DND-41 (cell line): ENCODE measurements around the gene LSM7.

Experiments
- ATAC-seq: fragments of 200-7000 bp; cut with Tn5 transposase; 3 replicates; pipeline ENCODE4 v1.9.1; 2021; ENCODE audit warnings: low read depth; ENCODE audit not compliant: insufficient read depth
- DNase-seq: peaks from one replicate; pipeline ENCODE4 v3.0.0-alpha.2; 2020
- H2AFZ ChIP-seq: 2 replicates; pipeline ENCODE4 v1.6.0; 2012; ENCODE audit warnings: low read depth, low read length
- H3K27ac ChIP-seq: 2 replicates; pipeline ENCODE4 v1.5.1; 2012; ENCODE audit warnings: low read length, inconsistent platforms
- H3K27me3 ChIP-seq: fragments of 200-600 bp; sonication (generic); 2 replicates; pipeline ENCODE4 v1.6.0; 2012; ENCODE audit warnings: low read length, mild to moderate bottlenecking, inconsistent platforms; ENCODE audit not compliant: insufficient read depth, poor library complexity
- H3K36me3 ChIP-seq: 2 replicates; pipeline ENCODE4 v1.5.1; 2012; ENCODE audit warnings: low read length, inconsistent platforms; ENCODE audit not compliant: insufficient read depth
- H3K4me1 ChIP-seq: 2 replicates; pipeline ENCODE4 v1.5.1; 2012; ENCODE audit warnings: mild to moderate bottlenecking, low read length; ENCODE audit not compliant: insufficient read depth
- H3K4me2 ChIP-seq: 2 replicates; pipeline ENCODE4 v1.6.0; 2012; ENCODE audit warnings: mild to moderate bottlenecking, moderate library complexity, low read length, inconsistent platforms; ENCODE audit not compliant: insufficient read depth
- H3K4me3 ChIP-seq, 2 experiments: fragments of 200-600 bp in 1 of 2; shearing (Covaris generic) in 1 of 2; 2 replicates each; pipeline ENCODE4 v1.5.1; 2012 to 2016; ENCODE audit warnings: inconsistent platforms in 2 of 2, low read length in 2 of 2, mild to moderate bottlenecking in 2 of 2, low read depth in 1 of 2, moderate library complexity in 1 of 2
- H3K79me2 ChIP-seq: 2 replicates; pipeline ENCODE4 v1.6.0; 2012; ENCODE audit warnings: low read length, inconsistent platforms; ENCODE audit not compliant: insufficient read depth
- H3K9ac ChIP-seq: 2 replicates; pipeline ENCODE4 v1.6.0; 2012; ENCODE audit warnings: low read depth, mild to moderate bottlenecking, inconsistent platforms, low read length, moderate library complexity
- H3K9me3 ChIP-seq: 2 replicates; pipeline ENCODE4 v1.5.1; 2012; ENCODE audit warnings: low read length, moderate library complexity, mild to moderate bottlenecking, inconsistent platforms; ENCODE audit not compliant: insufficient read depth, severe bottlenecking
- H4K20me1 ChIP-seq: 2 replicates; pipeline ENCODE4 v1.6.0; 2012; ENCODE audit warnings: low read length; ENCODE audit not compliant: insufficient read depth
- EZH2 ChIP-seq: IDR thresholded peaks from 3 replicates; pipeline ENCODE4 v1.6.1; 2012; ENCODE audit warnings: borderline replicate concordance, low read depth, mild to moderate bottlenecking, moderate library complexity, low read length, inconsistent platforms; ENCODE audit not compliant: severe bottlenecking
- TF ChIP-seq, protein P1 (sequence below): IDR thresholded peaks from 2 replicates; pipeline ENCODE4 v1.5.1; 2012; ENCODE audit warnings: borderline replicate concordance, low read length, moderate library complexity, mild to moderate bottlenecking; ENCODE audit not compliant: poor library complexity, severe bottlenecking; ENCODE audit errors: extremely low read depth

LSM7 gene

GRCh38 chr19:2342656-2343288, 14.4 kb upstream of the LSM7 start:
- no peak overlapping the region for H2AFZ ChIP-seq
- ATAC-seq (no peak), DNase-seq (no peak)
- H3K4me3 ChIP-seq, result no peak overlapping the region
- peaks cover 16% of the 10 kb centered on the region for H3K79me2 ChIP-seq
- no peaks in the 10 kb centered on the region for H3K9me3 ChIP-seq
- TF ChIP-seq, protein P1, sequence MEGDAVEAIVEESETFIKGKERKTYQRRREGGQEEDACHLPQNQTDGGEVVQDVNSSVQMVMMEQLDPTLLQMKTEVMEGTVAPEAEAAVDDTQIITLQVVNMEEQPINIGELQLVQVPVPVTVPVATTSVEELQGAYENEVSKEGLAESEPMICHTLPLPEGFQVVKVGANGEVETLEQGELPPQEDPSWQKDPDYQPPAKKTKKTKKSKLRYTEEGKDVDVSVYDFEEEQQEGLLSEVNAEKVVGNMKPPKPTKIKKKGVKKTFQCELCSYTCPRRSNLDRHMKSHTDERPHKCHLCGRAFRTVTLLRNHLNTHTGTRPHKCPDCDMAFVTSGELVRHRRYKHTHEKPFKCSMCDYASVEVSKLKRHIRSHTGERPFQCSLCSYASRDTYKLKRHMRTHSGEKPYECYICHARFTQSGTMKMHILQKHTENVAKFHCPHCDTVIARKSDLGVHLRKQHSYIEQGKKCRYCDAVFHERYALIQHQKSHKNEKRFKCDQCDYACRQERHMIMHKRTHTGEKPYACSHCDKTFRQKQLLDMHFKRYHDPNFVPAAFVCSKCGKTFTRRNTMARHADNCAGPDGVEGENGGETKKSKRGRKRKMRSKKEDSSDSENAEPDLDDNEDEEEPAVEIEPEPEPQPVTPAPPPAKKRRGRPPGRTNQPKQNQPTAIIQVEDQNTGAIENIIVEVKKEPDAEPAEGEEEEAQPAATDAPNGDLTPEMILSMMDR, result no peak
- no peak for TF ChIP-seq EZH2
- no peak overlapping the region for H3K9ac ChIP-seq
- H3K4me2 ChIP-seq, result no peak overlapping the region
- H3K4me1 ChIP-seq, result no peaks in the 10 kb centered on the region
- peaks cover 32% of the 10 kb centered on the region for H4K20me1 ChIP-seq
- no peak overlapping the region for H3K27ac ChIP-seq
- H3K36me3 ChIP-seq, result peaks cover 81% of the 10 kb centered on the region
- H3K27me3 ChIP-seq, result no peaks in the 10 kb centered on the region

GRCh38 chr19:2341982-2342381, 13.6 kb upstream of the LSM7 start:
- H3K36me3 ChIP-seq, result peaks cover 85% of the 10 kb centered on the region
- ATAC-seq (no peak), DNase-seq (no peak)
- H3K9ac ChIP-seq, result no peak overlapping the region
- no peaks in the 10 kb centered on the region for H3K4me1 ChIP-seq
- no peaks in the 10 kb centered on the region for H3K9me3 ChIP-seq
- no peak overlapping the region for H3K4me2 ChIP-seq
- H2AFZ ChIP-seq, result no peak overlapping the region
- H3K4me3 ChIP-seq, result no peak overlapping the region
- no peaks in the 10 kb centered on the region for H3K27me3 ChIP-seq
- TF ChIP-seq EZH2, result no peak
- TF ChIP-seq, protein P1, result no peak
- H3K27ac ChIP-seq, result no peak overlapping the region
- H4K20me1 ChIP-seq, result peaks cover 39% of the 10 kb centered on the region
- H3K79me2 ChIP-seq, result peaks cover 24% of the 10 kb centered on the region

DNA sequence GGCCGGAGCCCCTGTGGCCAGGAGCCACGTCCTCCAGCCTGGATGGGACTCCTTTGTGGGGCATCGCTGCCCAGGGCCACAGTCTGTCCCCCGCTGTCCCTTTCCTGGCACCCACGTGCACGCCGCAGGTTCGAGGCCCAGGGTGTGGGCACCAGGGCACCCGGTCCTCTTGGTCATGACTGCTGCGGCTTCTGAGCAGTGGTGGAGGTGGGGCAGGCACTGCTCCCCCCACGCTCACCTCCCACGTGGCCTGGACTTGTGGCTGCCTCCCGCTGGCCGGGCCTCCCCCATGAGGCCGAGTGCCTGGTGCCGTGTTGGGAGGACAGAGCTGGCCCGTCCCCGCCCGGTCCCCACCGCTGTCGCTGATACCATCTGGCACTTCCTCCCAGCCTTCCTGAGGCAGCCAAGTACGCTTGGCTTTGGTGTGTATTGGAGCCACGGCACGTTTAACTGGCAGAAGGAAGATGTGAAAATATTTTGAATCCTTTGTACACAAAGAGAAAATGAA, 12.9 kb upstream of the LSM7 start:
- ATAC-seq (no peak), DNase-seq (no peak)
- Histone ChIP-seq H3K36me3 (peaks cover 87% of the 10 kb centered on the region), H3K27ac (no peak overlapping the region), H3K9ac (no peak overlapping the region), H4K20me1 (peaks cover 46% of the 10 kb centered on the region), H3K79me2 (peaks cover 30% of the 10 kb centered on the region), H2AFZ (no peak overlapping the region), H3K4me3 (no peak overlapping the region), H3K9me3 (no peaks in the 10 kb centered on the region), H3K4me2 (no peak overlapping the region), H3K27me3 (no peaks in the 10 kb centered on the region), H3K4me1 (no peaks in the 10 kb centered on the region)
- no peak for TF ChIP-seq EZH2
- TF ChIP-seq, protein P1, result no peak
